Stimulated activated CD4-positive, alpha-beta T cell treated with anti-CD3 and anti-CD28 coated beads, Interleukin-2, amount 100 ng/mL, for 48 hours (primary cell): ENCODE measurements around the gene TBX21.

Experiments
- DNase-seq, 2 donors: peaks; one replicate each; pipeline ENCODE4 v3.0.0-alpha.2; 2020

TBX21 gene

GRCh38 chr17:47713980-47714700 is 18.9 kb upstream of the TBX21 start:
- no peak for DNase-seq

DNA sequence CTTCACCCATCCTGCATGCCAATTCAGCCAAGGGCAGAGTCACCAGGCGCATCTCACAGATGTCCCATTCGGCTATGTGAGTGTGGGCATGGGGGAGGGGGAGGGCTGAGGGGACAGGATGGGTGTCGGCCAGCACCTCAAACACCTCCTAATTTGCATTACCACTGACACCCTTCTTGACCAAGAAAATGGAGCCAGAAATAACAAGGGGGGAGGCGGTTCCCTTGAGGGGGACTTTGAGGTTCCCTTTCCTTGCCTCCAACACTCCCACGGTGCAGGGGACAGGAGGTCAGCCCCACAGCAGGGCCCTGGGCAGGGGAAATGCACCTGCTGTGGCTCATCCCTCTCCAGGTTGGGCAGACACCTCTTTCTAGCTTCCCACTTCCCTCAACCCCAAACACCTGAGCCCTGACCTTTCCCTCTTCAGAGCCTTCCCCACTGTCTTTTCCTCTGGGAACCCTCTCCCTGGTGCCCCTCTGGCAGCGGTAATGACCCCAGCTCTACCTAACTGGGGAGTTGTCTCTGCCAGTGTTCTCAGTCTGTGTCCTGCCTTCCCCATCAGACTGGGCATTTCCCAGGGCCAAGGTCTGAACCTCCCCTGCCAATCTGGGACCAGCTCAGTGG is 18.2 kb upstream of the TBX21 start:
- DNase-seq, result no peak

GRCh38 chr17:47715669-47716325 is 17.2 kb upstream of the TBX21 start:
- no peak for DNase-seq

DNA sequence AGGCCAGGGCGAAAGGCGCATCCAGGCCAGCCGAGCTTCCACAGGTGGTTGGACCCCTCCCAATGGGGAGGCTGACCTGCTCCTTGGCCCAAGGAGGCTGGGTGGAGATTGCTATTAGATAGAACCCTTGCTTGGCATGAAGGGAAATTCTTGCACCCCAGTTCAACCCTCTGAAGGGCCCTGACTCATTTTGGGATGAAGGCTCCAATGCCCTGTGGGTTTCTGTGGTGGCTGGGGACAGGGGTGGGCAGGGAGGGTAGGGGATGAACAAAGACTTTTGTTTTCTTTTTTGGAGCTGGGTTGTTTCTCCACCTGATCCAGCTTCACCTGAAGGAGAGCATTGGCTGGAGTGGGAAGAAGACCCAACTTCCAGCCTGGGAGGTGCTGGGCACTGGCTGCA is 16.7 kb upstream of the TBX21 start:
- no peak for DNase-seq

- no peak for DNase-seq
Measured at GRCh38 chr17:47717261-47717697, 15.8 kb upstream of the TBX21 start.

- DNase-seq, result no peak
Measured at GRCh38 chr17:47717979-47718621, 14.9 kb upstream of the TBX21 start.

DNA sequence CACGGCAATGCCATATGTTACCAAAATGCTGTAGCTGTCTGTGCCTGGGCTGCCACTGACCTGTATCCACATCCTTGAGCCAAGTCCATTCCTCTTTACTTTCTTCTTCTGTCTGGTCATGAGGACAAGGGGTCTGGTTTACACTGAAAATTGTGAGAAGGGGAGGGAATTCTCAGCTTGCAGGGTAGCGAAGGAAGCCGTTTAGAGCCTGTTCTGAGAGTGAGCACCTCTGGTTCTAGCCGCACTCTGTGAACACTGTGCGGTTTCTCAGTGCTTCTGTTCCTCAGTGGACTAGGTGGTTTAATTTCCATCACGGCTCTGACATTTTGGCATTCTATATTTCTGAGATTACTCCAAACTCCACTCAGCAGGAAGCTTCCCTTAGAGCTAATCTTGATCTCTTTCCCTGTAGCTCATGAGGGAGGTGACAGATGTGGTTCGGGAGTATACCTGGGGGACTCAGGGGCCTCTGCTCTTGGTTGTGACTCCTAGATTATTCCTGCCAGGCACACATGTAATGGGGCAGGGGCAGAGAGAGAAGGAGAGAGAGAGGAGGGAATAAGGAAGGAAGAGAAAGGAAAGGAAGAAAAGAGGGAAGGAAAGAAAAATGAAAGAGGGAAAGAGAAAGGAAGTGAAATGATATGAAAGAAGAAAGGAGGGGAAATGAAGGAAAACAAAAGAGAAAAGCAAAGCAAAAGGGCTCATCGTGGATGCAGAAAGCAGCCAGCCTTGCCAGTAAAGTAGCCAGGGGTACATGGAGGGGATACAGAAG is 14.2 kb upstream of the TBX21 start:
- DNase-seq, result no peak

DNA sequence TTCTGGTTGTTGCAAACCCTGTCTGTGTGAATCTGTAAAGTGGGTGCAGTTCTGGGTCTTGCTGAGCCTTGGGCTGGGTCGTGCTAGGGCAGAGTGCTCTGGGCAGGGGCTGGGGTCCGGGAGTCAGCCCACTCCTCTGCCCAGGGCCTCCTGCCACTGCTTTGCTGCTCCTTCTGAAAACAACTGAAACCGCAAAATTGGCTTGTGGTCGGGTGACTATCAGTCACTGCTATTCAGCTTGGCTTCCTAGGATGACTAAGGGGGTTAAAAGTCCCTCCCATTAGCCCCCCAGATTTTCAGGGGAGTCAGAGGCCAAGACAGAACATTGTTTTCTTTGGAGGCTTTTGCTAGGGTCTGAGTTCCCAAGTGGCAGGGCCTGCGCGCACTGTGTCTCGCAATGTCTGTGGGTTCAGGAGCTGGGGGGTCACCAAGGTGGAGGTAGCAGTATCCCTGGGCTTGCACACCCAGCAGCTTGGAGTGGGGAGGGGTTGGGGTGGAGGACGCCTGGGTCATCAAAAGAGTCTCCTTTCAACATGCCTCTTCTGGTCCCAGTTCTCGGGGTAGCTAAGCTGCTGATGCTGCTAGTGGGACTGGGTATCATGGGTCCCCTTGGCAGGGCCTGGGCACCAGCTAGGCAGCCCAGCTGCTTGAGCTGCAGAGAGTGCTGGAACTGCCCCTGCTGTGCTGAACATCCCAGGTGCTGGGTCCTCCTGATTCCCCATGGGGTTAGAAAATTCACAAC is 13.5 kb upstream of the TBX21 start:
- peak; percentile 72 to 73 for DNase-seq

- DNase-seq, result no peak
Measured at GRCh38 chr17:47720196-47720595, 12.8 kb upstream of the TBX21 start.

DNA sequence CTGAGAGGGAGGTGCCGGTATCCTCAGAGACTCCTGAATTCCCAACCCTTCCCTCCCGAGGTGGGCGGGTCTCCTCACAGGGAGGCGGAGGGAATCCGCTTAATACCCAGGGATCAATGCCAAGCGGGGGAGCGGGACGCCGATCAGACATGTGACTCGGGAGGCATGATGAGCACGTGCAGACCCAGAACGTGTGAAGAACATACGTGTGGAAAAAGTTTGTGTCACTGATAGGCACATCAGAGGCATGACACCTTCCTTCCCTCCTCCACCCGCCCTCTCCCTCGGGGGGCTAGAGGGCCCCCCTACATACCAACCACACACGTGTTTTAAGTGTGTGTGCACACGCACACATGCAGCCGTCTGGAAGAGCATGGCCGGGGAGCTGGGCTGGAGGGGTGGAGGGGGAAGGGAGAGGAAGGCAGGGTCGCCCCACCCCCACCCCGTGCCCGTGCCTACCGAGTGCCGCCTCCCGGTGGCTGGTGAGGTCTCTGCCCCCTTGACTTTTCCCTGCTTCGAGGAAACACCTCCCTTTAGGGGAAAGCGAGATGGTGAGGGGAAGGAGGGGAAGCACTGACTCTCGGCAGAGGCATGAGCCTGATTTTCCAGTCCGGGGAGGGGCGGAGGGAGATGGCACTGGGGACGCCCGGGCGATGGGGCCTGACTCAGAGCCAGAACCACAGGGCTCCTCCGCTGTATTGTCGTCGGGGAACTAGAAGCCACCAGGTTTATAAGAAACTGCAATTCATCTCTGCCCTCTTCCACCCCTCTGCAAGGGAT is 12.1 kb upstream of the TBX21 start:
- DNase-seq, result peak; percentile 92 to 95

DNA sequence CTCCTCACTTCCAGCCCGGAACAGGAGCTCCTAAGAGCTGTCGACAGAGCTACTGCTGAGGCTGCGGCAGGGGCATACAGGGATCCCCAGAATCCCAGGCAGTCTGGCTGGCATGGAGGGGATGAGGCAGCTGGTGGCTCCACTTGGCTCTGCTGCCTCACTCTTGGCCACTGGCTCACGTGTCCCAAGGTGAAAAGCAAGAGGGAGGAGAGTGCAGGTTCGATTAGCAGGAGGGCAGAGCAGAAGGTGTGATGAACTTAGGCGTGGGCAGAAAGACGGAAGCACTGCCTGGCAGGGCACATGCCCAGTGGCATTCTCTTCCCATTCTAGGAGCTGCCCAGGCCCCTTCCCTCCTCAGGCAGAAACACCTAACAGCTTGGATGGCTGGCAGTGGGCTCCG is 11.3 kb upstream of the TBX21 start:
- no peak for DNase-seq

- no peak for DNase-seq
Measured at GRCh38 chr17:47724705-47725104, 8.3 kb upstream of the TBX21 start.

GRCh38 chr17:47725446-47726111 is 7.5 kb upstream of the TBX21 start:
- DNase-seq, result no peak

- no peak for DNase-seq
Measured at GRCh38 chr17:47726796-47727703, 6.0 kb upstream of the TBX21 start.

GRCh38 chr17:47727704-47728036 is 5.4 kb upstream of the TBX21 start:
- no peak for DNase-seq

DNA sequence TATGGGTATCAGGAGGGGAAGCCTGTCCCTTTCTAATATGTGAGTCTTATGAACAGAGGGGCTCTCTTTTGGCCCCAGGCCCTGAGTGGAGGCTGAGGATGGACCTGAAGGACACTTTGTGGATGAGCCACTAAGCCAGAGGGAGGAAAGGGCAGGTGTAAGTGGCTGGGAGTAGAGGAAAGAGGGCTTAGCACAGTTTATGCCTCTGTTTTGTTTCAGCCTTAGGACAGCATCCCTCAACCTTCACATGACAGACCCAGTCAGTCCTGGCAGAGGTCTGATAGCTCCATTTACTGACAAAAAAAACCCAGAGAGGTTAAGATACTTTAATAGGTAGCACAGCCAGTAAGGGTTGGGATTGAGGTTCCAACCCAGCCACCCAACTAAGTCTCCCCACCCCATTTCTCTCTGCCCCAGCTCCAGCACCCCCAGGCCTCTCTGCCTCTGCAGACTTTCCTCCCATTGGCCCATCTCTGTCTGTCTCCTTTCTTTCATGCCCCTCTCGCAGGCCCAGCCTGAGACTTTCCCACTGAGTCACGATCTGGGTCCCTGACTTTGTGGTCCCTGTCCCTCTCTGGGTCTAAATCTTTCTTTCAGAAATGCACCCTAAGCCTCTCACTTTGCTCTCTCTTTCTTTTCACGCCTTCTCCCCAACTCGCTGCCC is 4.7 kb upstream of the TBX21 start:
- no peak for DNase-seq

GRCh38 chr17:47729476-47729875 is 3.6 kb upstream of the TBX21 start:
- DNase-seq, result no peak

DNA sequence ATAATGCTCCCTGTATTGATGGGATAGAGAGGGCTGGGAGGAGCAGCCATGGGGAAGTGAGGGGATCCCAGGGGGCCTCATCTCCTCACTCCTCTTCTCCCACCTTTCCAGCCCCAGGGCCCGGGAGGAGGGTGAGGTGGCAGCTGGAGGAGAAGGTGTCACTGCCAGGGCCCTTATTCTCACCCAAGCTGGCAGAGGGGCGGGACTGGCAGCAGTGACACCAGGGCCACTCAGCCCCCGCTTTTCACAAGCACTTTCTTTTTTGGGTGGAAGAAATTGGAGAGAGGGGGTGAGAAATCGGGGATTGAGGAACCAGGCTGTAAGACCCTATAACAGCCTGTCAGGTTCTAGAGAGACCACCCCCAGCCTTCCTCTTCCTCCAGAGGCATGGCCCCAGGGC is 2.4 kb upstream of the TBX21 start:
- DNase-seq, result no peak

DNA sequence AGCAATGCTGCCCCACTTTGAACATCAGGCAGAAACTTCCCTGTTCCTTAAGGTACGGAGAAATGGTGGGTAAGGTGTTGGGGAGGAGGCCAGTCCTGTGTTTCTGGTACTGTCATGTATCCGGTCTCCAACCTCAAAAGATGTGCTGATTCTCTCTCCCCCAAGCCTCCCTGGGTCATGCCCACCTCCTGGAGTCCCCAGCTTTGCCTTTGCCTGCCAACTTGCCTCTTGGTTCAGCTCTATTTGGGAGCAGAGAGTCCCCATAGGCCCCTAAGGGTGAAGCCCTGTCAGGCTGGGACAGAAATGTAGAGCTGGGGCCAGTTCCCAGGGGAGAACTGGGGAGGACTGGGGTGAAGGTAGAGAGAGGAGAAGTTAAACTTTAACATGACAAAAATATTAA is 1.6 kb upstream of the TBX21 start:
- no peak for DNase-seq
